Activated naive CD4-positive, alpha-beta T cell treated with anti-CD3 and anti-CD28 coated beads, Interleukin-2, amount 10 ng/mL, durations not matched to agents 7 days and 5 days (primary cell): ENCODE data around the gene OR52B6.

Experiments
- CTCF ChIA-PET: fragments of 350-600 bp; sonication (Branson Sonifier 250); formaldehyde crosslinking; loops from one replicate; lab custom pipeline; 2021; ENCODE audit warnings: antibody characterized with exemption; lab: Charles Lee
- DNase-seq: peaks from one replicate; pipeline ENCODE4 v3.0.0-alpha.2; 2020
- H3K27ac Mint-ChIP-seq: one replicate; pipeline ENCODE4 v1.8.0; 2021; ENCODE audit warnings: mild to moderate bottlenecking, moderate library complexity, mixed read lengths
- H3K27me3 Mint-ChIP-seq: one replicate; pipeline ENCODE4 v1.8.0; 2021; ENCODE audit warnings: mild to moderate bottlenecking, mixed read lengths
- H3K36me3 Mint-ChIP-seq: one replicate; pipeline ENCODE4 v1.8.0; 2021; ENCODE audit warnings: mixed read lengths
- H3K4me1 Mint-ChIP-seq: one replicate; pipeline ENCODE4 v1.8.0; 2021; ENCODE audit warnings: mixed read lengths
- H3K4me3 Mint-ChIP-seq: one replicate; pipeline ENCODE4 v1.8.0; 2021; ENCODE audit warnings: mild to moderate bottlenecking, moderate library complexity, mixed read lengths
- H3K9me3 Mint-ChIP-seq: one replicate; pipeline ENCODE4 v1.8.0; 2021; ENCODE audit warnings: mixed read lengths

Gene OR52B6

DNA sequence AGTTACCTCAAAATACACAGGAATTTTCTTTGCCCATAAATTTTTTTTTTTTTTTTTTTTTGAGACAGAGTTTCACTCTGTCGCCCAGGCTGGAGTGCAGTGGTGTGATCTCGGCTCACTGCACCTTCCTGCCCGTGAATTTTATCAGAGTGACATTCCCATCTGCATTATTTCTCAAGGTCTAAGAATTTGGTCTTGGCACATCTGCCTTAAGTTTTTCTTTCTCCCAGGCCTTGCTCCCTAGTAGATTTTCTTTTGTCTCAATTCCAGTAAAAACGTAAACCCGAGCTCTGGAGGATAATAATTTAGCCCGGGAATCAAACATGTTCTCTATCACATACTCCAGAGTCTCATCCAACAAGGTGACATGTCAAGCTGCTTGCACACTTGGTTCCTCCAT, 28.1 kb downstream of the OR52B6 start:
- H3K4me1 Mint-ChIP-seq: peaks cover 10% of the 10 kb centered on the region
- CTCF ChIA-PET: interaction anchor here (1.4 kb wide), 1 partner anchor 9 kb away, joined by 3 read pairs; no protein-coding TSS in a partner anchor

DNA sequence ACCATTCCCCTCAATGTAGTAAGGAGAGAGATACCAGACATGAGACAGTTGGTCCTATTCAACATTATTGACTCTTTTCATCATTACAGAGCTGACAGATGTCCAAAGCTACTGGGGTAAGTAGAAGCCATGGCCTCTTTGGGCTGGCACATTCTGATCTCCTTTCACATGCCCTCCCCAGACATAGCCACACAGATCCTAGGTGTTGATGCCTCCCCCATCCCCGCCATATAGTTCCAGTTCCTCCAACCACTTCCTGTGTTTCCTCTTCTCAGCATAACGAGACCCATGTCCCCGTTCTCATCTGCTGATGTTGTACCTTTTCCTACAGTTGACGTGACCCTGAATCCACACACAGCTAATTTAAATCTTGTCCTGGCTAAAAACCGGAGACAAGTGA, 29.8 kb downstream of the OR52B6 start:
- H3K27ac Mint-ChIP-seq: no peak overlapping the region
- no peak overlapping the region for H3K4me3 Mint-ChIP-seq
- no peak for DNase-seq
- H3K36me3 Mint-ChIP-seq: no peaks in the 10 kb centered on the region
- H3K4me1 Mint-ChIP-seq: peaks cover 10% of the 10 kb centered on the region
- CTCF ChIA-PET: interaction anchor here (1.4 kb wide), 1 partner anchor 10 kb away, joined by 3 read pairs; no protein-coding TSS in a partner anchor
- H3K27me3 Mint-ChIP-seq: no peaks in the 10 kb centered on the region
- no peaks in the 10 kb centered on the region for H3K9me3 Mint-ChIP-seq

More for the DNA sequence above, 28.1 kb downstream of the OR52B6 start:
- no peaks in the 10 kb centered on the region for H3K27me3 Mint-ChIP-seq
- H3K4me3 Mint-ChIP-seq: no peak overlapping the region
- H3K27ac Mint-ChIP-seq: no peak overlapping the region
- no peaks in the 10 kb centered on the region for H3K36me3 Mint-ChIP-seq
- H3K9me3 Mint-ChIP-seq: no peaks in the 10 kb centered on the region
- no peak for DNase-seq

DNA sequence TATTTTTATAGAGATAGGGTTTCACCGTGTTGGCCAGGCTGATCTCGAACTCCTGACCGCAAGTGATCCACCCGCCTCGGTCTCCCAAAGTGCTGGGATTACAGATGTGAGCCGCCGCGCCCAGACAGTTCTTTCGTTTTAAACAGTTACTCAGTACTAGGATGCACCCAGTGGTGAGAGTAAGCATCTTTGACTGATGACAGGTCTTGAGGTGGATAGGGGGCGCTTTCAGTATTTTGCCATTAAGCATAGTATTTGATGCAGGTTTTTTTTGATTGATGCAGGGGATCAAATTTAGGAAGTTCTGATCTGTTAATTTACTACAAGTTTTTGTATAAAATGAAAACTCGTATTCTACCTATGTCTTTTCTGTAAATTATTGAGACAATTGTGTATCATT, 30.9 kb downstream of the OR52B6 start:
- Mint-ChIP-seq H3K9me3 (no peaks in the 10 kb centered on the region), H3K4me1 (peaks cover 10% of the 10 kb centered on the region), H3K4me3 (no peak overlapping the region), H3K36me3 (no peaks in the 10 kb centered on the region), H3K27me3 (no peaks in the 10 kb centered on the region), H3K27ac (no peak overlapping the region)
- CTCF ChIA-PET: no interaction called here
- no peak for DNase-seq

DNA sequence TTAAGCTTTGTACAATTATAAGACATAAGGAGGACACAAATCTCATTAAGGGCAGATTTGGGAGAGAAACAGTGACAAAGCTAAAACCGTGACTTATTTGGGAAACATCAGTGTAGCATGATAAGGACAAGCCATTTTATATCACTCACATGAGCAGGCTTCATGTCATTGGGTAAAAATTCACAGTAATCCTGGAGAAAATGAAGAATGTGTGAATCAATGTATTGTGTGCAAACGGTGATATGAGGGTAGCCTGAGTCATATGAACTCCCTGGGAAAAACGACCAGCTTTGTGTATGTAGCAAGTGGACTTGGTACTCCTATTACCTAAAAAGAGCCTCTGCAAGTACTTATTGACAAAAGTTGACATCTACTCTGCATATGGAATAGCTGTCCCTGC, 38.1 kb downstream of the OR52B6 start:
- CTCF ChIA-PET: no interaction called here
- Mint-ChIP-seq H3K9me3 (no peaks in the 10 kb centered on the region), H3K4me3 (no peak overlapping the region), H3K36me3 (peaks cover 6% of the 10 kb centered on the region), H3K27me3 (no peaks in the 10 kb centered on the region), H3K4me1 (peaks cover 9% of the 10 kb centered on the region), H3K27ac (no peak overlapping the region)
- no peak for DNase-seq

DNA sequence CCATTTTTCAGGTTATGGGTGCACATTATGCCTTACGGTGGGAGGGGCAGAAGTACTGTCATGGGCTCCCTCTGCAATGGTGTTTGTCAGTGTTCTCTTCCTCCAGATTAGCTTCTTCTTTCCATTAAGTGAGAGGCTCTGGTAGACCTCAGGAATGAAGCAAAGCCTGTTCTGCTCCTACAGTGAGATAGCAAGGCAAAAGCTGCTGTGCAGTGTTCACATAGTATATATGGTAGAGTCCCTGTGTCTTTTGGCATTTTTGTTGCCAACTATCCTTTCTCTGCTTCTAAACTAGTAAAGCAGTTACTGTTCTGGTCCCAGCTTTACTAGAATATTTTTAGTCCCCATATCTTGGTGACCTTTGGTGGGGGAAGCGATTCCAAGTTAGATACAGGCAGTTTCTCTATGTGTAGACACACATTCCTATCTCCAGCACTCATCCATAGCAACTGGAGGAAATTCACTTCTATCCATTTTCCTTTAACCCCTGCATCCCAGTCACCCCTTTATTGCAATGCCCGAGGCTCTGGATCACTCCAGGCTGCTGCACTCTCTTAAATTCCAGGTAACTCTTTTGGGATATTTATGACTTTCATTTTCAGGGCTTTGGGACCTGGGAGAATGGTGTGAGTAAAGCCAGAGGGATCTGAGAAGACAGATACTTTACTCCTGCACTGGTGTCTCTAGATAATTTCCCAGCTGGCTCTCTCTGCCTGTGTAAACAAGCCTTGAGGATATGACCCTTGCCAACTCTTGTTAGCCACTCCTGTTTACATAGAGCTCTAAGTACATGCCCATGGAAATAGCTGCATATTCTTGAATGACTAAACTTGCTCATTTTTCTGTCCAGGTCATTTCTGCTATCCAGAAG, 40.2 kb downstream of the OR52B6 start:
- Mint-ChIP-seq H3K36me3 (peaks cover 6% of the 10 kb centered on the region), H3K9me3 (no peaks in the 10 kb centered on the region), H3K4me3 (no peak overlapping the region), H3K27me3 (no peaks in the 10 kb centered on the region), H3K4me1 (peaks cover 21% of the 10 kb centered on the region), H3K27ac (no peak overlapping the region)
- no peak for DNase-seq
- CTCF ChIA-PET: no interaction called here

DNA sequence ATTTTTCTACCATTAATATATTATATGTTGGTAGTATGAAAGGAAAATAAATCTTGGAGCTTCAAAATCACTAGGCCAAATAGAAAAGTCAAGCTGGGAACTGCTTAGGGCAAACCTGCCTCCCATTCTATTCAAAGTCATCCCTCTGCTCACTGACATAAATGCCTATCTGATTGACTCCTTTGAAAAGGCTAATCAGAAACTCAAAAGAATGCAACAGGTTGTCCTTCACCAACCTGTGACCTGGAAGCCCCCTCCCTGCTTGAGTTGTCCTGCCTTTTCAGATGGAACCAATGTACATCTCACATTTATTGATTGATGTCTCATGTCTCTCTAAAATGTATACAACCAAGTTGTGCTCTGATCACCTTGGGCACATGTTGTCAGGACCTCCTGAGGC, 40.9 kb downstream of the OR52B6 start:
- Mint-ChIP-seq H3K4me3 (no peak overlapping the region), H3K9me3 (no peaks in the 10 kb centered on the region), H3K27ac (no peak overlapping the region), H3K36me3 (peaks cover 8% of the 10 kb centered on the region), H3K4me1 (peaks cover 28% of the 10 kb centered on the region), H3K27me3 (no peaks in the 10 kb centered on the region)
- DNase-seq: no peak
- CTCF ChIA-PET: no interaction called here

DNA sequence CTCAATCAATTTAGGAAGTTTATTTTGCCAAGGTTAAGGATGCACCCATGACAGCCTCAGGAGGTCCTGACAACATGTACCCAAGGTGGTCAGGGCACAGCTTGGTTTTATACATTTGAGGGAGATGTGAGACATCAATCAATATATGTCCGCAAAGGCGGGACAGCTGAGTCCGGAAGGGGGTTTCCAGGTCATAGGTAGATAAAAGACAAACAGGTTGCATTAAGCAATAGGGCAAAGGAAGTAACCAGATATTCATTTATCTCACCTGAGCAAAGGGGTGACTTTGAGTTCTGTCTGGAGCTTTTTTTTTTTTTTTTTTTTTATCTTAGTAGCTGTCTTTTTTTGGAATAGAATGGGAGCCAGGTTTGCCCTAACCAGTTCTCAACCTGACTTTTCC, 42.1 kb downstream of the OR52B6 start:
- Mint-ChIP-seq H3K4me1 (peaks cover 39% of the 10 kb centered on the region), H3K4me3 (peak overlapping the region; percentile 14), H3K36me3 (peaks cover 12% of the 10 kb centered on the region), H3K27ac (no peak overlapping the region), H3K27me3 (no peaks in the 10 kb centered on the region), H3K9me3 (no peaks in the 10 kb centered on the region)
- CTCF ChIA-PET: no interaction called here
- no peak for DNase-seq

DNA sequence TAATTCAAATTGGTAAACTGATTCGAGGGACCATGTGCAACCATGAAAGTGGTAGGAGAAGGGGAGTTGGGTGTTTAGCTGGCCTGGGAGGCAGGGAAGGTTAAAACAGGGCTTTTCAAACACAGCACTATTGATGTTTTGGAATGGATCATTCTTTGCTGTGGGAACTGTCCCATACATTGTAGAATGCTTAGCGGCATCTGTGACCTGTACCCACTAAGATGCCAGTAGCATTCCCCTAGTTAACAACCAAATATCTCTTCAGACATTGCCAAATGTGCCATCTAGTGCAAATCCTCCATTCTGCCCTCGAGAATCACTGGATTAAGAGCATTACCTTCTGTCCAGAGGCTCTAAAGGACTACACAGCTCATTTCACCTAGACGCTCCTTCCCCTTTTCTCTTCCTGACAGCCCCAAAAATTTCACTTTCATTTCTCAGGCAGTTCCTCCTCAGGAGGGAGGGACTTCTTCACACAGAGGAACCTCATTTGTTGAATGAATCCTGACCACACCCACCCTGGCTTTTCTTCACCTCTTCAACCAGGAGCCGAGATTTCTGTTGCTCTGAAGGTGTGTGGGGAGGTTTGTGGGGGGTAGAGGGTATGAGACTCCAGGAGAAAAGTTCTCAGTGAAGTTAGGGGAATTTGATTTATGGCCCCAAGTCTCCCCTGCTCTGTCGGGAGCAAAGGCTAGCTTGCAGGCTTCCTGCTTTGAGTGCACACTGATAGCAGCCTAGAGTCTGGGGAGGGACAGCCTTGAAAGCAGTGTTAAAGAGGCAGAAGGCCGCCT, 44.0 kb downstream of the OR52B6 start, which contains the start of gene TRIM34:
Gene TRIM34 (plus strand): TSS at position 513 of the 791 bp plus-strand sequence. CDS start 7,331 bp downstream, outside the sequence.
- H3K4me1 Mint-ChIP-seq: peaks cover 44% of the 10 kb centered on the region
- peak within 1 kb of the TSS; percentile 80 for H3K4me3 Mint-ChIP-seq
- H3K27me3 Mint-ChIP-seq: no peaks in the 10 kb centered on the region
- peak within 1 kb of the TSS; percentile 84 for H3K27ac Mint-ChIP-seq
- H3K9me3 Mint-ChIP-seq: no peaks in the 10 kb centered on the region
- DNase-seq: peak; percentile 79
- H3K36me3 Mint-ChIP-seq: peaks cover 12% of the 10 kb centered on the region
- CTCF ChIA-PET: interaction anchor here (0.7 to 1.1 kb wide), 2 partner anchors 25 to 60 kb away, joined by 3 to 4 read pairs; partner anchors contain the start of gene TRIM5

DNA sequence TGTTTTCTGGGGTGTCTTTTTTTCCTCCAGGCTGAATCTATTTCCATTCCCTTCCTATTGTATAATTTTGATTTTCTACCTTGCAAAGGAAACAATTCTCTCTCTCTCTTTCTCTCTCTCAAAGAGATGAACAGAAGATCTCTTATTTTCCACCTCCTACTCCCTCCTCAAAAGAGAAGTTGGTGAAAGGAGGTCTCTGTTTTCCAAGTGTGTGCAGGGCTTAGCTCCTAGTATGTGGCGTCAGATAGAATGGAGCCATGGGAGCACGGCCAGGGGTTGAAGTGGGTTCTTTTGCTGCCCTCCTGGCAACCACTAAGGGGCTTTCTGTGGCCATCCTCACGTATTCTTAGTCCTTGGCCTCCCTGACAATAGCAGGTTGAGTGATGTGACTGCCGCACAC, 44.6 kb downstream of the OR52B6 start:
- H3K27me3 Mint-ChIP-seq: no peaks in the 10 kb centered on the region
- peaks cover 12% of the 10 kb centered on the region for H3K36me3 Mint-ChIP-seq
- DNase-seq: no peak
- peak overlapping the region; percentile 80 for H3K4me3 Mint-ChIP-seq
- CTCF ChIA-PET: interaction anchor here (0.7 to 1.1 kb wide), 2 partner anchors 26 to 59 kb away, joined by 3 to 4 read pairs; partner anchors contain the start of gene TRIM5
- peak overlapping the region; percentile 70 for H3K27ac Mint-ChIP-seq
- H3K4me1 Mint-ChIP-seq: peaks cover 44% of the 10 kb centered on the region
- no peaks in the 10 kb centered on the region for H3K9me3 Mint-ChIP-seq

DNA sequence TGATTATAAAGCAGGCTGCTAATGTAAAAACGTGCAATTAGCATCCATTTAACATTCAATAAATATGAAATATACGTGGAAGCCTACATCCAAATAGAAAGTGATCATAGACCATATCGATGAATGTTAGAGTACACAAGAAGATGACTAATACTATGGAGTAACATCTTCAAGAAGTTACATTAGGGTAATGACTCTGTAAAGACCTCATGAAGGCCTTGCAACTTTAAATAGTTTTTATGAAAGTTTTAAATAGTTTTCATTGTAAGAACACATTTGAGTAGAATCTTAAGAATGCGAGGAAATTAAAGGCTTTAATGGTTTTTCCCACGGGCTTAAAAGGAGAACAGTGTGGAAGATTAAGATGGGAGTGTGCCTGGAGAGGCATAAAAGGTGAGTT, 45.5 kb downstream of the OR52B6 start:
- H3K9me3 Mint-ChIP-seq: no peaks in the 10 kb centered on the region
- H3K36me3 Mint-ChIP-seq: peaks cover 12% of the 10 kb centered on the region
- no peaks in the 10 kb centered on the region for H3K27me3 Mint-ChIP-seq
- H3K4me1 Mint-ChIP-seq: peaks cover 44% of the 10 kb centered on the region
- CTCF ChIA-PET: interaction anchor here (1.9 to 2.1 kb wide), 2 partner anchors 58 to 64 kb away, joined by 5 to 6 read pairs; partner anchors contain the start of gene TRIM22
- no peak for DNase-seq
- H3K27ac Mint-ChIP-seq: no peak overlapping the region
- peak overlapping the region; percentile 80 for H3K4me3 Mint-ChIP-seq

DNA sequence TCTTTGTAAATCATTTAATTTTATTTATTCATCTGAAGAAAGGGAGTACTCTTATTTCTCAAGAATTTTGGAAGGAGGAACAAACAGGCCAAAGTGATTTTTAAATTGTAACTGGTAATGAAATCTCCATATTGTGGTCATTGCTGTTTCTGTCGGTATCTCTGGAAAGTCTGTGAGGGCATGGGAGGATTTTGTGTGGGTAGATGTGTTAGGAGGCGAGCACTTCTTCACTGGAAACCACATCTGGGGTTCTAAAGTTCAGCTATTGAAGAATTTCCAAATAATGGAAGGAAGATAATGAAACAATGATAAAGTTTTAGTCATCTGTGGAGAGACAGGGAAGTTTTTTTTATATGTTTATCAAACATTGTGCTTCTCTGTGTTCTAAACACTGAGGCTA, 50.7 kb downstream of the OR52B6 start:
- no peak overlapping the region for H3K4me3 Mint-ChIP-seq
- H3K4me1 Mint-ChIP-seq: peaks cover 17% of the 10 kb centered on the region
- H3K9me3 Mint-ChIP-seq: no peaks in the 10 kb centered on the region
- H3K27me3 Mint-ChIP-seq: no peaks in the 10 kb centered on the region
- no peak overlapping the region for H3K27ac Mint-ChIP-seq
- CTCF ChIA-PET: no interaction called here
- no peak for DNase-seq
- H3K36me3 Mint-ChIP-seq: peaks cover 22% of the 10 kb centered on the region
